Progenitor cell of endocrine pancreas (in vitro differentiated cells): ENCODE data around the gene CUX1. TPM values are rescaled to one million over a fixed set of nuclear protein-coding genes. Genes with fewer than 3 reads are reported as not detected.

Source experiments
- DNase-seq: peaks from one replicate; pipeline ENCODE4 v3.0.0; 2021; ENCODE audit warnings: low spot score; ENCODE audit not compliant: unreplicated experiment
- H3K27ac Mint-ChIP-seq: 2 replicates; pipeline ENCODE4 v1.8.0; 2021; ENCODE audit warnings: mild to moderate bottlenecking, moderate library complexity, mixed read lengths
- H3K27me3 Mint-ChIP-seq: 2 replicates; pipeline ENCODE4 v1.8.0; 2021; ENCODE audit warnings: mixed read lengths
- H3K36me3 Mint-ChIP-seq: 2 replicates; pipeline ENCODE4 v1.8.0; 2022; ENCODE audit warnings: mixed read lengths; ENCODE audit not compliant: insufficient read depth
- H3K4me1 Mint-ChIP-seq: 2 replicates; pipeline ENCODE4 v1.8.0; 2021; ENCODE audit warnings: low read depth, mixed read lengths
- H3K4me3 Mint-ChIP-seq: 2 replicates; pipeline ENCODE4 v1.8.0; 2021; ENCODE audit warnings: low read depth, mild to moderate bottlenecking, moderate library complexity, mixed read lengths
- H3K9me3 Mint-ChIP-seq: 2 replicates; pipeline ENCODE4 v1.8.0; 2021; ENCODE audit warnings: low read depth, mixed read lengths
- CTCF ChIP-seq: fragments of 200-600 bp; sonication (generic); IDR thresholded peaks from one replicate; pipeline ENCODE4 v1.5.0; 2021; ENCODE audit warnings: antibody characterized with exemption, mild to moderate bottlenecking; ENCODE audit not compliant: unreplicated experiment
- total RNA-seq: library from RNA; stranded (reverse); gene quantifications from 2 replicates; pipeline ENCODE4 v1.2.1, GENCODE V29; 2021

The CUX1 gene
- total RNA-seq, 1 donor from 2014 or later, result 103 TPM

- Mint-ChIP-seq H3K36me3 (peaks cover 2% of the 10 kb centered on the region), H3K4me1 (no peaks in the 10 kb centered on the region), H3K9me3 (no peaks in the 10 kb centered on the region), H3K4me3 (no peak overlapping the region), H3K27ac (no peak overlapping the region), H3K27me3 (no peaks in the 10 kb centered on the region)
- no peak for TF ChIP-seq CTCF
- DNase-seq, result no peak
Observed at GRCh38 chr7:101991860-101992259, 174.4 kb downstream of the CUX1 start.

GRCh38 chr7:101993311-101993710 is 175.9 kb downstream of the CUX1 start:
- Mint-ChIP-seq H3K27ac (no peak overlapping the region), H3K4me3 (no peak overlapping the region), H3K27me3 (no peaks in the 10 kb centered on the region), H3K36me3 (peaks cover 2% of the 10 kb centered on the region), H3K4me1 (no peaks in the 10 kb centered on the region), H3K9me3 (no peaks in the 10 kb centered on the region)
- DNase-seq, result no peak
- TF ChIP-seq CTCF, result no peak

- H3K4me1 Mint-ChIP-seq, result no peaks in the 10 kb centered on the region
- TF ChIP-seq CTCF, result no peak
- H3K4me3 Mint-ChIP-seq, result no peak overlapping the region
- DNase-seq, result no peak
- H3K36me3 Mint-ChIP-seq, result peaks cover 2% of the 10 kb centered on the region
- no peaks in the 10 kb centered on the region for H3K9me3 Mint-ChIP-seq
- H3K27me3 Mint-ChIP-seq, result no peaks in the 10 kb centered on the region
- H3K27ac Mint-ChIP-seq, result no peak overlapping the region
Observed at GRCh38 chr7:101995121-101995520, 177.7 kb downstream of the CUX1 start.

GRCh38 chr7:101996131-101996691 is 178.8 kb downstream of the CUX1 start:
- Mint-ChIP-seq H3K4me1 (no peaks in the 10 kb centered on the region), H3K27me3 (no peaks in the 10 kb centered on the region), H3K4me3 (no peak overlapping the region), H3K27ac (no peak overlapping the region), H3K9me3 (no peaks in the 10 kb centered on the region), H3K36me3 (peaks cover 2% of the 10 kb centered on the region)
- no peak for TF ChIP-seq CTCF
- no peak for DNase-seq

GRCh38 chr7:101996876-101997275 is 179.4 kb downstream of the CUX1 start:
- no peak for TF ChIP-seq CTCF
- Mint-ChIP-seq H3K27me3 (no peaks in the 10 kb centered on the region), H3K9me3 (no peaks in the 10 kb centered on the region), H3K27ac (peak overlapping the region; percentile 82), H3K36me3 (peaks cover 2% of the 10 kb centered on the region), H3K4me1 (no peaks in the 10 kb centered on the region), H3K4me3 (no peak overlapping the region)
- DNase-seq, result no peak
